ENCODE results near the gene FMNL2. TPM values are rescaled to one million over a fixed set of nuclear protein-coding genes. Genes with fewer than 3 reads are reported as not detected.

Gene FMNL2
- total RNA-seq, 2 experiments from 2014 or later: 0.46 to 0.64 TPM

GRCh38 chr2:152505495-152505906 is 170.5 kb downstream of the FMNL2 start:
- ChIA-PET POLR2A (no interaction called here), CTCF (no interaction called here)
- DNase-seq: no peak
- peaks cover 6% of the 10 kb centered on the region for H3K4me1 Mint-ChIP-seq
- H3K4me3 Mint-ChIP-seq: no peak overlapping the region
- H3K27ac Mint-ChIP-seq: no peak overlapping the region
- H3K27me3 Mint-ChIP-seq: no peaks in the 10 kb centered on the region
- H3K9me3 Mint-ChIP-seq: no peaks in the 10 kb centered on the region
- H3K36me3 Mint-ChIP-seq (ENCODE audit: low read depth): no peaks in the 10 kb centered on the region

GRCh38 chr2:152506843-152507242 is 171.9 kb downstream of the FMNL2 start:
- CTCF ChIA-PET: interaction anchor here (1.2 kb wide), 1 partner anchor 11 kb away, joined by 3 read pairs; no protein-coding TSS in a partner anchor
- no peaks in the 10 kb centered on the region for H3K9me3 Mint-ChIP-seq
- POLR2A ChIA-PET: no interaction called here
- no peak overlapping the region for H3K27ac Mint-ChIP-seq
- H3K4me1 Mint-ChIP-seq: peaks cover 6% of the 10 kb centered on the region
- no peak overlapping the region for H3K4me3 Mint-ChIP-seq
- peaks cover 2% of the 10 kb centered on the region for H3K27me3 Mint-ChIP-seq
- H3K36me3 Mint-ChIP-seq (ENCODE audit: low read depth): no peaks in the 10 kb centered on the region
- DNase-seq: no peak

GRCh38 chr2:152507907-152508306 is 172.9 kb downstream of the FMNL2 start:
- Mint-ChIP-seq H3K27me3 (peaks cover 2% of the 10 kb centered on the region), H3K27ac (no peak overlapping the region), H3K36me3 (ENCODE audit: low read depth) (no peaks in the 10 kb centered on the region), H3K9me3 (no peaks in the 10 kb centered on the region), H3K4me3 (no peak overlapping the region), H3K4me1 (peaks cover 6% of the 10 kb centered on the region)
- DNase-seq: no peak
- CTCF ChIA-PET: interaction anchor here (0.6 to 1.2 kb wide), 2 partner anchors 12 to 710 kb away, joined by 3 to 4 read pairs; no protein-coding TSS in a partner anchor
- POLR2A ChIA-PET: no interaction called here

- CTCF ChIA-PET: no interaction called here
- DNase-seq: no peak
- no peak overlapping the region for H3K27ac Mint-ChIP-seq
- H3K4me3 Mint-ChIP-seq: no peak overlapping the region
- H3K9me3 Mint-ChIP-seq: no peaks in the 10 kb centered on the region
- no peaks in the 10 kb centered on the region for H3K36me3 Mint-ChIP-seq (ENCODE audit: low read depth)
- POLR2A ChIA-PET: no interaction called here
- peaks cover 6% of the 10 kb centered on the region for H3K4me1 Mint-ChIP-seq
- peaks cover 2% of the 10 kb centered on the region for H3K27me3 Mint-ChIP-seq
Measured at GRCh38 chr2:152508446-152508845, 173.5 kb downstream of the FMNL2 start.

- CTCF ChIA-PET: no interaction called here
- H3K4me1 Mint-ChIP-seq: peaks cover 6% of the 10 kb centered on the region
- peaks cover 2% of the 10 kb centered on the region for H3K27me3 Mint-ChIP-seq
- no peak overlapping the region for H3K4me3 Mint-ChIP-seq
- DNase-seq: no peak
- no peaks in the 10 kb centered on the region for H3K9me3 Mint-ChIP-seq
- no peaks in the 10 kb centered on the region for H3K36me3 Mint-ChIP-seq (ENCODE audit: low read depth)
- H3K27ac Mint-ChIP-seq: no peak overlapping the region
- POLR2A ChIA-PET: no interaction called here
Measured at GRCh38 chr2:152509772-152510491, 175.0 kb downstream of the FMNL2 start.

- H3K27ac Mint-ChIP-seq: no peak overlapping the region
- CTCF ChIA-PET: no interaction called here
- H3K4me3 Mint-ChIP-seq: no peak overlapping the region
- peaks cover 2% of the 10 kb centered on the region for H3K27me3 Mint-ChIP-seq
- DNase-seq: no peak
- H3K9me3 Mint-ChIP-seq: no peaks in the 10 kb centered on the region
- H3K4me1 Mint-ChIP-seq: peaks cover 6% of the 10 kb centered on the region
- POLR2A ChIA-PET: no interaction called here
- H3K36me3 Mint-ChIP-seq (ENCODE audit: low read depth): no peaks in the 10 kb centered on the region
Measured at GRCh38 chr2:152510621-152511020, 175.6 kb downstream of the FMNL2 start.

GRCh38 chr2:152511981-152512380 is 177.0 kb downstream of the FMNL2 start:
- ChIA-PET POLR2A (no interaction called here), CTCF (no interaction called here)
- no peak overlapping the region for H3K4me3 Mint-ChIP-seq
- H3K9me3 Mint-ChIP-seq: no peaks in the 10 kb centered on the region
- peaks cover 3% of the 10 kb centered on the region for H3K4me1 Mint-ChIP-seq
- no peaks in the 10 kb centered on the region for H3K36me3 Mint-ChIP-seq (ENCODE audit: low read depth)
- H3K27ac Mint-ChIP-seq: no peak overlapping the region
- H3K27me3 Mint-ChIP-seq: peaks cover 6% of the 10 kb centered on the region
- no peak for DNase-seq

GRCh38 chr2:152513029-152513428 is 178.1 kb downstream of the FMNL2 start:
- CTCF ChIA-PET: interaction anchor here (0.8 kb wide), 1 partner anchor 155 kb away, joined by 3 read pairs; no protein-coding TSS in a partner anchor
- no peak for DNase-seq
- POLR2A ChIA-PET: no interaction called here
- no peaks in the 10 kb centered on the region for H3K9me3 Mint-ChIP-seq
- no peaks in the 10 kb centered on the region for H3K36me3 Mint-ChIP-seq (ENCODE audit: low read depth)
- H3K27ac Mint-ChIP-seq: no peak overlapping the region
- no peaks in the 10 kb centered on the region for H3K4me1 Mint-ChIP-seq
- H3K4me3 Mint-ChIP-seq: no peak overlapping the region
- peaks cover 9% of the 10 kb centered on the region for H3K27me3 Mint-ChIP-seq

GRCh38 chr2:152513681-152514080 is 178.7 kb downstream of the FMNL2 start:
- Mint-ChIP-seq H3K9me3 (no peaks in the 10 kb centered on the region), H3K4me3 (no peak overlapping the region), H3K27ac (no peak overlapping the region), H3K27me3 (peaks cover 15% of the 10 kb centered on the region), H3K4me1 (no peaks in the 10 kb centered on the region), H3K36me3 (ENCODE audit: low read depth) (no peaks in the 10 kb centered on the region)
- DNase-seq: no peak
- ChIA-PET CTCF (interaction anchor here (0.8 kb wide), 1 partner anchor 155 kb away, joined by 3 read pairs; no protein-coding TSS in a partner anchor), POLR2A (no interaction called here)

- no peaks in the 10 kb centered on the region for H3K36me3 Mint-ChIP-seq (ENCODE audit: low read depth)
- H3K9me3 Mint-ChIP-seq: no peaks in the 10 kb centered on the region
- DNase-seq: no peak
- peaks cover 15% of the 10 kb centered on the region for H3K27me3 Mint-ChIP-seq
- no peak overlapping the region for H3K4me3 Mint-ChIP-seq
- POLR2A ChIA-PET: no interaction called here
- H3K27ac Mint-ChIP-seq: no peak overlapping the region
- no peaks in the 10 kb centered on the region for H3K4me1 Mint-ChIP-seq
- CTCF ChIA-PET: no interaction called here
Measured at GRCh38 chr2:152518034-152518433, 183.1 kb downstream of the FMNL2 start.

GRCh38 chr2:152518641-152519580 is 183.9 kb downstream of the FMNL2 start:
- H3K36me3 Mint-ChIP-seq (ENCODE audit: low read depth): no peaks in the 10 kb centered on the region
- H3K27ac Mint-ChIP-seq: no peak overlapping the region
- peaks cover 16% of the 10 kb centered on the region for H3K27me3 Mint-ChIP-seq
- no peaks in the 10 kb centered on the region for H3K4me1 Mint-ChIP-seq
- DNase-seq: no peak
- CTCF ChIA-PET: no interaction called here
- POLR2A ChIA-PET: no interaction called here
- no peaks in the 10 kb centered on the region for H3K9me3 Mint-ChIP-seq
- H3K4me3 Mint-ChIP-seq: no peak overlapping the region

- H3K9me3 Mint-ChIP-seq: no peaks in the 10 kb centered on the region
- CTCF ChIA-PET: no interaction called here
Measured at GRCh38 chr2:152519581-152519952, 184.6 kb downstream of the FMNL2 start.

GRCh38 chr2:152520759-152521158 is 185.8 kb downstream of the FMNL2 start:
- H3K36me3 Mint-ChIP-seq (ENCODE audit: low read depth): no peaks in the 10 kb centered on the region
- CTCF ChIA-PET: no interaction called here
- H3K4me3 Mint-ChIP-seq: no peak overlapping the region
- peaks cover 19% of the 10 kb centered on the region for H3K27me3 Mint-ChIP-seq
- POLR2A ChIA-PET: no interaction called here
- DNase-seq: no peak
- H3K4me1 Mint-ChIP-seq: no peaks in the 10 kb centered on the region
- H3K9me3 Mint-ChIP-seq: no peaks in the 10 kb centered on the region
- no peak overlapping the region for H3K27ac Mint-ChIP-seq

More at GRCh38 chr2:152519581-152519952, 184.6 kb downstream of the FMNL2 start:
- no peak for DNase-seq
- POLR2A ChIA-PET: no interaction called here
- H3K27me3 Mint-ChIP-seq: peaks cover 19% of the 10 kb centered on the region
- no peaks in the 10 kb centered on the region for H3K4me1 Mint-ChIP-seq
- H3K27ac Mint-ChIP-seq: no peak overlapping the region
- no peak overlapping the region for H3K4me3 Mint-ChIP-seq
- no peaks in the 10 kb centered on the region for H3K36me3 Mint-ChIP-seq (ENCODE audit: low read depth)

Measured in activated CD4-positive, alpha-beta T cell treated with anti-CD3 and anti-CD28 coated beads, Interleukin-2, amount 10 ng/mL, durations not matched to agents 7 days and 5 days (primary cell).